ENCODE data around the gene GCC2.

- TF ChIP-seq POLR2AphosphoS5 (IDR thresholded peaks at IDR 0.05; ENCODE audit: low read depth, low read length): no peak
- TF ChIP-seq SIN3A (IDR thresholded peaks at IDR 0.05; ENCODE audit: borderline replicate concordance, insufficient read depth, low read length): no peak
- no peak for TF ChIP-seq TAF1 (IDR thresholded peaks at IDR 0.05; ENCODE audit: borderline replicate concordance, insufficient read depth, low read length)
Observed at GRCh38 chr2:108414256-108414876, 34.6 kb upstream of the GCC2 start.
